AG04450 (cell line): ENCODE measurements around the gene TMEM53. TPM values are rescaled to one million over a fixed set of nuclear protein-coding genes. Genes with fewer than 3 reads are reported as not detected.
A peak's percentile ranks its signal among the peaks of the same experiment; 100 is the strongest.

Source experiments
- CTCF ChIA-PET: fragments of 300-600, 350-600 bp; formaldehyde crosslinking; extraction: SDS; loops from one replicate; lab custom pipeline; 2022; ENCODE audit warnings: antibody characterized with exemption, inconsistent platforms; lab: Charles Lee
- POLR2A ChIA-PET: fragments of 350-600 bp; formaldehyde crosslinking; extraction: SDS; loops from one replicate; lab custom pipeline; 2021; ENCODE audit warnings: antibody characterized with exemption, inconsistent platforms; lab: Yijun Ruan, JAX
- DNase-seq: peaks from one replicate; pipeline ENCODE4 v3.0.0-alpha.2; 2011; ENCODE audit warnings: low read depth, low spot score
- H3K27ac ChIP-seq: one replicate; pipeline ENCODE4 v1.5.1; 2012; ENCODE audit warnings: low read depth, low read length, control low read depth
- H3K27me3 ChIP-seq: one replicate; pipeline ENCODE4 v1.6.0; 2012; ENCODE audit warnings: low read length; ENCODE audit not compliant: control insufficient read depth, insufficient read depth
- H3K4me3 ChIP-seq: 2 replicates; pipeline ENCODE4 v1.5.1; 2011; ENCODE audit warnings: mild to moderate bottlenecking, low read depth, low read length, control low read depth
- H3K9me3 ChIP-seq: 2 replicates; pipeline ENCODE4 v1.5.1; 2012; ENCODE audit warnings: low read length; ENCODE audit not compliant: control insufficient read depth, insufficient read depth
- CTCF ChIP-seq: IDR thresholded peaks from 2 replicates; pipeline ENCODE4 v1.5.1; 2011; ENCODE audit warnings: low read depth, low read length, control low read depth, inconsistent platforms
- polyA plus RNA-seq: library from polyadenylated mRNA; depleted of rRNA; stranded (reverse); fragments of >200 nt; gene quantifications from 2 replicates; pipeline ENCODE4 v1.2.3, GENCODE V29; 2011

TMEM53 gene
- polyA plus RNA-seq, 1 experiment: 4.4 TPM

GRCh38 chr1:44660176-44660575 lies 14.1 kb downstream of the TMEM53 start:
- H3K9me3 ChIP-seq: no peaks in the 10 kb centered on the region
- CTCF ChIA-PET: interaction anchor here (0.7 to 1.1 kb wide), 2 partner anchors 15 to 71 kb away, joined by 3 read pairs; no protein-coding TSS in a partner anchor
- POLR2A ChIA-PET: no interaction called here
- no peak for DNase-seq
- no peak overlapping the region for H3K27ac ChIP-seq
- no peak for TF ChIP-seq CTCF
- H3K4me3 ChIP-seq: no peak overlapping the region
- H3K27me3 ChIP-seq: no peaks in the 10 kb centered on the region

- POLR2A ChIA-PET: no interaction called here
- H3K4me3 ChIP-seq: no peak overlapping the region
- CTCF ChIA-PET: interaction anchor here (0.7 to 1.2 kb wide), 3 partner anchors 13 to 72 kb away, joined by 3 to 4 read pairs (median 3); no protein-coding TSS in a partner anchor
- no peak overlapping the region for H3K27ac ChIP-seq
- TF ChIP-seq CTCF: no peak
- no peak for DNase-seq
- H3K27me3 ChIP-seq: no peaks in the 10 kb centered on the region
- no peaks in the 10 kb centered on the region for H3K9me3 ChIP-seq
Observed at GRCh38 chr1:44659566-44659965, 14.7 kb downstream of the TMEM53 start.

- DNase-seq: no peak
- H3K27me3 ChIP-seq: no peaks in the 10 kb centered on the region
- no peak overlapping the region for H3K4me3 ChIP-seq
- no peak overlapping the region for H3K27ac ChIP-seq
- no peaks in the 10 kb centered on the region for H3K9me3 ChIP-seq
- ChIA-PET POLR2A (no interaction called here), CTCF (interaction anchor here (0.6 to 3.7 kb wide), 7 partner anchors 8 to 153 kb away, joined by 3 to 15 read pairs (median 4); partner anchors contain the start of gene RNU5D-1)
- TF ChIP-seq CTCF: peak; percentile 86
Observed at GRCh38 chr1:44655609-44656008, 18.7 kb downstream of the TMEM53 start.

GRCh38 chr1:44654621-44655187 lies 19.6 kb downstream of the TMEM53 start:
- TF ChIP-seq CTCF: no peak
- H3K9me3 ChIP-seq: no peaks in the 10 kb centered on the region
- POLR2A ChIA-PET: interaction anchor here (0.6 kb wide), 1 partner anchor 23 kb away, joined by 3 read pairs; no protein-coding TSS in a partner anchor
- DNase-seq: no peak
- no peak overlapping the region for H3K27ac ChIP-seq
- CTCF ChIA-PET: interaction anchor here (1.0 to 3.7 kb wide), 2 partner anchors 10 to 45 kb away, joined by 4 to 15 read pairs; no protein-coding TSS in a partner anchor
- no peaks in the 10 kb centered on the region for H3K27me3 ChIP-seq
- no peak overlapping the region for H3K4me3 ChIP-seq
